AG09309 (cell line): ENCODE measurements around the gene TRAF5.

ENCODE experiments used
- DNase-seq: peaks from one replicate; pipeline ENCODE4 v3.0.0-alpha.2; 2010; ENCODE audit warnings: low read depth
- H3K4me3 ChIP-seq: 2 replicates; pipeline ENCODE4 v1.5.1; 2011; ENCODE audit warnings: mild to moderate bottlenecking, low read depth, low read length, moderate library complexity; ENCODE audit not compliant: control insufficient read depth
- CTCF ChIP-seq: IDR thresholded peaks from 2 replicates; pipeline ENCODE4 v1.5.1; 2011; ENCODE audit warnings: mild to moderate bottlenecking, low read depth, low read length, inconsistent platforms; ENCODE audit not compliant: insufficient read depth, control insufficient read depth; ENCODE audit errors: missing control alignments

Gene TRAF5

GRCh38 chr1:211353562-211354212 is 27.1 kb downstream of the TRAF5 start:
- no peak for DNase-seq
- TF ChIP-seq CTCF = no peak

GRCh38 chr1:211355873-211356272 is 29.2 kb downstream of the TRAF5 start:
- DNase-seq = no peak
- TF ChIP-seq CTCF = no peak
- no peak overlapping the region for H3K4me3 ChIP-seq

More at GRCh38 chr1:211353562-211354212, 27.1 kb downstream of the TRAF5 start:
- no peak overlapping the region for H3K4me3 ChIP-seq

GRCh38 chr1:211356723-211357407 is 30.2 kb downstream of the TRAF5 start:
- peak; percentile 11 for DNase-seq
- TF ChIP-seq CTCF = no peak
- H3K4me3 ChIP-seq = no peak overlapping the region

GRCh38 chr1:211358685-211359084 is 32.1 kb downstream of the TRAF5 start:
- TF ChIP-seq CTCF = no peak
- DNase-seq = no peak
- H3K4me3 ChIP-seq = no peak overlapping the region

GRCh38 chr1:211359876-211360275 is 33.2 kb downstream of the TRAF5 start:
- DNase-seq = no peak
- no peak overlapping the region for H3K4me3 ChIP-seq
- TF ChIP-seq CTCF = no peak

GRCh38 chr1:211361202-211361601 is 34.6 kb downstream of the TRAF5 start:
- no peak for DNase-seq
- no peak for TF ChIP-seq CTCF
- H3K4me3 ChIP-seq = no peak overlapping the region
